ENCODE data around the gene VDAC1. TPM values are rescaled to one million over a fixed set of nuclear protein-coding genes. Genes with fewer than 3 reads are reported as not detected.

The VDAC1 gene
- total and polyA plus RNA-seq, 2 of the 8 experiments (the other 6 are each of a cell fraction or from before 2014, with no cell fraction given) = 111 to 301 TPM

DNA sequence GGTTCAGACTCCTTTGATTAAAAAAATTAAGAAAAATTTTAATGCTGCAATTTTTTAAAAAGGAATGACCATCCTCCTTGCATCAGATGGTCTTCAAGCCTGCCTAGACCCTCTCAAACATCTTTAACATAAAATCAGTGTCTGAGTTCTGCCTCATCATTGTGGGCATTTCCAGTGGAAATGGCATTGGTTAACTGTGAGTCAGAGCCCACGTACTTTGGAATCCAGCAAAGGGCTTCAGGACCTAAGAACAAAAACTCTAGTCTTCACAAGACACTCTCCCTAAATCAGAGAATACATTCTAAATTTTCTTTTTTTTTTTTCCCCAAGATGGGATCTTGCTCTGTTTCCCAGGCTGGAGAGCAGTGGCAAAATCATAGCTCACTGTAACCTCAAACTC lies 26.9 kb downstream of the VDAC1 start:
- Histone ChIP-seq H3K9ac (replicated peaks in 1 of 4; ENCODE audit: extremely low read depth in 1 of 4, low read depth in 3 of 4, low read length in 3 of 4) (no peak overlapping the region), H3K56ac (replicated peaks; ENCODE audit: insufficient read length, low read depth, low read length) (no peak overlapping the region), H3K4me1 (replicated peaks in 1 of 4; ENCODE audit: control insufficient read depth in 3 of 4, insufficient read depth in 4 of 4, low read length in 3 of 4) (no peaks in the 10 kb centered on the region), H3K4me3 (ENCODE audit: extremely low read depth in 1 of 4, insufficient read depth in 2 of 4, low read depth in 3 of 4, low read length in 4 of 4) (no peak overlapping the region), H3K23ac (ENCODE audit: insufficient read length) (no peak overlapping the region), H2BK5ac (ENCODE audit: low read depth, low read length) (no peak overlapping the region), H3K18ac (ENCODE audit: extremely low read depth, low read length) (no peak overlapping the region), H3K36me3 (ENCODE audit: control insufficient read depth in 2 of 4, insufficient read depth in 4 of 4, low read length in 3 of 4) (peaks cover 19 to 59% (median 44%) of the 10 kb centered on the region in 4 experiments), H3K27ac (ENCODE audit: low read depth, low read length) (no peak overlapping the region), H2BK120ac (replicated peaks; ENCODE audit: low read depth, low read length) (no peak overlapping the region), H3K79me2 (ENCODE audit: control insufficient read depth in 1 of 2, insufficient read depth in 2 of 2, low read length in 2 of 2) (peaks cover 3 to 4% of the 10 kb centered on the region in 2 experiments; a peak in 1 of 4 replicates), H3K79me1 (ENCODE audit: low read depth, low read length) (no peaks in the 10 kb centered on the region; the same call in 1 of the 2 replicates), H4K91ac (replicated peaks; ENCODE audit: insufficient read length, low read length) (no peak overlapping the region), H4K20me1 (replicated peaks in 1 of 2; ENCODE audit: control insufficient read depth in 1 of 2, insufficient read depth in 2 of 2, low read length in 2 of 2) (peaks cover 2 to 7% of the 10 kb centered on the region in 2 experiments), H3K4ac (replicated peaks; ENCODE audit: insufficient read length, low read depth, low read length) (no peak overlapping the region), H2BK12ac (ENCODE audit: low read depth, low read length) (no peak overlapping the region), H2BK20ac (ENCODE audit: low read length) (no peak overlapping the region), H4K8ac (ENCODE audit: extremely low read depth, insufficient read depth, low read length) (no peak overlapping the region), H3K23me2 (ENCODE audit: low read depth, low read length) (no peaks in the 10 kb centered on the region), H2AFZ (ENCODE audit: low read length) (no peak overlapping the region), H2BK15ac (ENCODE audit: low read length) (no peak overlapping the region), H4K5ac (ENCODE audit: insufficient read length, low read depth, low read length) (no peak overlapping the region), H3K9me3 (ENCODE audit: insufficient read depth in 2 of 2, low read depth in 1 of 2, low read length in 1 of 2) (no peaks in the 10 kb centered on the region), H3K27me3 (replicated peaks in 1 of 4; ENCODE audit: control insufficient read depth in 3 of 4, extremely low read depth in 1 of 4, insufficient read depth in 3 of 4, low read length in 3 of 4) (no peaks in the 10 kb centered on the region), H3K4me2 (ENCODE audit: insufficient read depth in 1 of 2, low read depth in 2 of 2, low read length in 2 of 2) (no peak overlapping the region), H3K14ac (ENCODE audit: insufficient read length) (no peak overlapping the region), H2AK5ac (ENCODE audit: low read depth, low read length) (no peak overlapping the region)
- TF ChIP-seq YY1 (IDR thresholded peaks at IDR 0.05; ENCODE audit: low read depth, low read length) (no peak), CHD1 (IDR thresholded peaks at IDR 0.05; ENCODE audit: low read depth, low read length) (no peak), TCF12 (IDR thresholded peaks at IDR 0.05; ENCODE audit: low read depth, low read length) (no peak), TEAD4 (IDR thresholded peaks at IDR 0.05; ENCODE audit: low read depth, low read length) (no peak), SAP30 (IDR thresholded peaks at IDR 0.05; ENCODE audit: insufficient read depth, insufficient replicate concordance, low read length) (no peak), RNF2 (IDR thresholded peaks at IDR 0.05; ENCODE audit: borderline replicate concordance, low read depth, low read length, missing control alignments, poor library complexity, severe bottlenecking) (no peak), KDM4A (IDR thresholded peaks at IDR 0.05; ENCODE audit: low read depth, low read length, severe bottlenecking) (no peak), NANOG (IDR thresholded peaks at IDR 0.05; ENCODE audit: insufficient read depth, low read depth, low read length, poor library complexity, severe bottlenecking) (no peak)
- FAIRE-seq (no peak), DNase-seq (ENCODE audit: low read depth in 1 of 2, low spot score in 2 of 2) (no peak)
- 88% methylated on average over 1 of the region's 1 CpG; no CpG with 5 or more reads in 1 of the 2 experiments for WGBS, 2 experiments (ENCODE audit: extremely low coverage in 1 of 2, insufficient coverage in 1 of 2, insufficient read length in 1 of 2, insufficient replicate concordance in 2 of 2, low coverage in 1 of 2, low lambda C conversion rate in 2 of 2, missing lambda C conversion rate in 1 of 2)
- CTCF ChIA-PET (ENCODE audit: partially characterized antibody) = interaction anchor here (0.6 to 15.5 kb wide), 5 partner anchors 19 to 161 kb away, joined by 3 to 160 read pairs (median 4); no protein-coding TSS in a partner anchor
- POLR2A ChIA-PET (ENCODE audit: partially characterized antibody) = interaction anchor here (1.3 to 1.5 kb wide), 2 partner anchors 13 to 925 kb away, joined by 3 to 5 read pairs; partner anchors contain the start of gene HSPA4

Data from H1 (cell line).